ENCODE measurements around the gene SLC35F3. TPM values are rescaled to one million over a fixed set of nuclear protein-coding genes. Genes with fewer than 3 reads are reported as not detected.

SLC35F3 gene
- total RNA-seq, 6 experiments from 2014 or later = 0.26 to 0.58 (median 0.46) TPM

DNA sequence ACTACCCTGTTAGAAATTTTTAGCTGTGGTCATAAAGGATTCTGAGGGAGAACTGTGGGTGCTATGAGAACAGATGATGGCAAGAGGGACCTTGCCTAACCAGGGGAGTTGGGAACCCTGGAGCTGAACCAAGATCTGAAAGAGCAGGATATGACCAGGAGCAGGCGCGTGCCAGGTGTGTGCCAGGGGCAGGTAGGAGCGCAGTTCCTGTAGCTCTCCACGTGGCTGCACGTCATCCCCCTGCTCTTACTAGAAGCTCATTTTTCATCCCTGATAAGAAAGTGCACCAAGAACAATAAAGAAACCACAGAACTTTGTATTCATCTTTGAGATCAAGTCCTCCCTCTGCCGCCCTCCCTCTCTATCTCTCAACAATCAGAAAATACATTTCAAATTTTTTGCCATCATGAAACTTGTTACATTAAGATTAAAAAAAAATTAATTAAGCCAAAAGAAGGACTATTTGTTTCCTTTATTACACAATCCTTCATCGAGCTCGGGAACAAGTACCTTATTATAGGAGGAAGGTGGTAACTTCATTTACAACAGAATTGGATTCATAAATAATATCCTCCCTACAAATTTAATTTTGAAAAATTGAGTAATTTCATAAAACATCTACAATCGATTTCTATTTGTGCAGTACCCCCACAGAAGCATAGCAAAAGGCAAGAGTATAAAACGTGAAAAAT, 78.5 kb downstream of the SLC35F3 start:
- no peaks in the 10 kb centered on the region for H3K4me1 Mint-ChIP-seq (ENCODE audit: low read depth)
- H3K27me3 Mint-ChIP-seq (ENCODE audit: insufficient read depth) = 0 out of 2 replicates have a peak, but pooled peaks cover 1% of the 10 kb centered on the region
- H3K4me3 Mint-ChIP-seq = no peak overlapping the region
- DNase-seq = no peak
- TF ChIP-seq, protein P1, sequence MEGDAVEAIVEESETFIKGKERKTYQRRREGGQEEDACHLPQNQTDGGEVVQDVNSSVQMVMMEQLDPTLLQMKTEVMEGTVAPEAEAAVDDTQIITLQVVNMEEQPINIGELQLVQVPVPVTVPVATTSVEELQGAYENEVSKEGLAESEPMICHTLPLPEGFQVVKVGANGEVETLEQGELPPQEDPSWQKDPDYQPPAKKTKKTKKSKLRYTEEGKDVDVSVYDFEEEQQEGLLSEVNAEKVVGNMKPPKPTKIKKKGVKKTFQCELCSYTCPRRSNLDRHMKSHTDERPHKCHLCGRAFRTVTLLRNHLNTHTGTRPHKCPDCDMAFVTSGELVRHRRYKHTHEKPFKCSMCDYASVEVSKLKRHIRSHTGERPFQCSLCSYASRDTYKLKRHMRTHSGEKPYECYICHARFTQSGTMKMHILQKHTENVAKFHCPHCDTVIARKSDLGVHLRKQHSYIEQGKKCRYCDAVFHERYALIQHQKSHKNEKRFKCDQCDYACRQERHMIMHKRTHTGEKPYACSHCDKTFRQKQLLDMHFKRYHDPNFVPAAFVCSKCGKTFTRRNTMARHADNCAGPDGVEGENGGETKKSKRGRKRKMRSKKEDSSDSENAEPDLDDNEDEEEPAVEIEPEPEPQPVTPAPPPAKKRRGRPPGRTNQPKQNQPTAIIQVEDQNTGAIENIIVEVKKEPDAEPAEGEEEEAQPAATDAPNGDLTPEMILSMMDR (IDR thresholded peaks at IDR 0.05) = no peak
- H3K27ac Mint-ChIP-seq = no peak overlapping the region
- H3K36me3 Mint-ChIP-seq (ENCODE audit: low read depth) = no peaks in the 10 kb centered on the region
- peaks cover 54% of the 10 kb centered on the region for H3K9me3 Mint-ChIP-seq

DNA sequence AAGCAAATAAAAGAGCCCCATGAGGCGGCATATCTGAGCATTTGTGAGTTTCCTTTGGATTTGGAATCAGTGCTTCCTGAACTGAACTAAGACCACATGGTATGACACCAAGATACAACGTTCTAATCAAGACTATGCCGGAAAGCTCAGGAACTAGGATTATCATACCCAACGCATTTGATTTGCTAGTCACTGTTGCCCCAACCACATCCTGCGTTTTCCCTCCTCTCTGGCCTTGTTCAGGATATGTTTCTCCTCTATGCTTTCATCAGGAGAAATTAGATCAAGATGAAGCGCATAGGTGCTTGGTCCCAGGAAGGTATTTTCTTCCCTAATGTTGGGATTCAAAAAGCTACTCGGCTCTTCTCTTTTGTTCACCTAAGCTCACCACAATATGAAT, 79.3 kb downstream of the SLC35F3 start:
- no peak overlapping the region for H3K4me3 Mint-ChIP-seq
- no peaks in the 10 kb centered on the region for H3K4me1 Mint-ChIP-seq (ENCODE audit: low read depth)
- 0 out of 2 replicates have a peak, but pooled peaks cover 1% of the 10 kb centered on the region for H3K27me3 Mint-ChIP-seq (ENCODE audit: insufficient read depth)
- H3K27ac Mint-ChIP-seq = no peak overlapping the region
- no peak for DNase-seq
- peaks cover 51% of the 10 kb centered on the region for H3K9me3 Mint-ChIP-seq
- H3K36me3 Mint-ChIP-seq (ENCODE audit: low read depth) = no peaks in the 10 kb centered on the region
- TF ChIP-seq, protein P1 (IDR thresholded peaks at IDR 0.05) = no peak

DNA sequence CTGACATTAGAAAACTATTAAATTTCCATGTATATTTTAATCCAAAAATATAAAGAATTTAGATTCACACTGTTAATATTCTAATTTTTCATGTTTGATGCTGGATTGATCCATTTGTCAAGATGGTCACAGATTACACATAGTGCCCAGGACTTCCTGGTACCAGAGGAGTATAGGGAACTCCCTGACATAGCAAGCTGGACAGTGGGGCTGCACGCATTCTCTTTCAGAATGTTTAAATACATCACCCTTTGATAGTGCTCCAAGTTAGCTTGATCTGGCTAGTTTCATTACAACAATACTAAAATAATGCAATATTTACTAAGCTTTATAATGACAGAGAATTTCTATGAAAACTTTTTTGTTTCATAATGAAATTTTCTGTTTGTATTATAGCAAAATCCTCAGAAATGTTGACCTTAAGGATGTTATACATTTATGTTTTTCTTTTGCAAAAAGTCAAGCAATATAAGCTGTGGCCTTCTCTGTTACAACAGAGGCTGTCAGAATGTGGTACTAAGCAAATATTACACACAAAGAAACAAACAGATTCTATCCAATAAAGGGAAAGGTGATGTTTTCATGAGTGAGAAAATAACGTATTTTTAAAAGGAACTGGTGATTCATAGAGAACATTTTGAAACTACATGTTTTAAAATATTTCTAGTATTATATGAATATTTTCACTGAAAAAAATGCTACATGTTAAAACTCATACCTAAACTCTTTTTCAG, 84.7 kb downstream of the SLC35F3 start:
- H3K27ac Mint-ChIP-seq = no peak overlapping the region
- no peaks in the 10 kb centered on the region for H3K36me3 Mint-ChIP-seq (ENCODE audit: low read depth)
- no peak overlapping the region for H3K4me3 Mint-ChIP-seq
- H3K9me3 Mint-ChIP-seq = peaks cover 49% of the 10 kb centered on the region
- TF ChIP-seq, protein P1 (IDR thresholded peaks at IDR 0.05) = no peak
- no peaks in the 10 kb centered on the region for H3K4me1 Mint-ChIP-seq (ENCODE audit: low read depth)
- H3K27me3 Mint-ChIP-seq (ENCODE audit: insufficient read depth) = no peaks in the 10 kb centered on the region
- no peak for DNase-seq

DNA sequence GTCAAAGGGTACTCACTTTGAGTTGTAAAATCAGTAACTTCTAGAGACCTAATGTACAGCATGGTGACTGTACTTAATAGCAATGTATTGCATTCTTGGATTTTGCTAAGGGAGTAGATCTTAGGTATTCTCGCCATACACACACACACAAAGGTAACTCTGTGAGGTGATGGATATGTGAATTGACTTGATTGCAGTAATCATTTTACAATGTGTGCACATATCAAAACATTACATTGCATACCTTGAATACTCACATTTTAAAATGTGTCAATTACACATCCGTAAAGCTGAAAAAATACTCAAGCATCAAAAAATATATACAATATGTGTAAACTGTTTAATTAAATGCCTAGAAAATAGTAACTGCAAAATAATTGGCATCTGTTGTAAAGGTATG, 86.0 kb downstream of the SLC35F3 start:
- no peak for DNase-seq
- peaks cover 46% of the 10 kb centered on the region for H3K9me3 Mint-ChIP-seq
- no peaks in the 10 kb centered on the region for H3K4me1 Mint-ChIP-seq (ENCODE audit: low read depth)
- H3K27me3 Mint-ChIP-seq (ENCODE audit: insufficient read depth) = no peaks in the 10 kb centered on the region
- no peak overlapping the region for H3K27ac Mint-ChIP-seq
- H3K36me3 Mint-ChIP-seq (ENCODE audit: low read depth) = no peaks in the 10 kb centered on the region
- TF ChIP-seq, protein P1 (IDR thresholded peaks at IDR 0.05) = no peak
- H3K4me3 Mint-ChIP-seq = no peak overlapping the region

DNA sequence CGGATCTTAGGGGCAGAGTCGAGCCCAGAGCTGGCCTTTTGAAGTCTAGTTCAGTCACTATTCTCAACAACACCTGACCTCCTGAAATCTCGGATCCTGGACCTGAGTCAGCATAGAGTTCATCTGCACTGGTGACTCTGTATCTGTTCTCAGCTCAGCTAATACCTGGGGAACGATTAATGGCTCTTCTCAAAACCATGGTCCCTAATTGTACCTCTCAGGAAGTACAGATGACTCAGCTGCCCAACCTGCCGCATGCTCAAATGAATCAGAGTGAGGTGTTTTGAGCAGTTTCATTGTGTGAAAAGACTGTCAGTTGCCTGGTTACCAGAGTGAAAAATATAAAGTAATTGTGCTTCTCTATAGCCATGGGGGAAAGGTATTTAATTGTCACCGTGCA, 89.2 kb downstream of the SLC35F3 start:
- H3K27me3 Mint-ChIP-seq (ENCODE audit: insufficient read depth) = no peaks in the 10 kb centered on the region
- TF ChIP-seq, protein P1 (IDR thresholded peaks at IDR 0.05) = no peak

More for the DNA sequence above, 89.2 kb downstream of the SLC35F3 start:
- Mint-ChIP-seq H3K4me3 (no peak overlapping the region), H3K9me3 (peaks cover 35% of the 10 kb centered on the region), H3K36me3 (ENCODE audit: low read depth) (no peaks in the 10 kb centered on the region), H3K27ac (no peak overlapping the region), H3K4me1 (ENCODE audit: low read depth) (no peaks in the 10 kb centered on the region)
- no peak for DNase-seq
